PC-9 (cell line): ENCODE results near the gene LBHD2. TPM values are rescaled to one million over a fixed set of nuclear protein-coding genes. Genes with fewer than 3 reads are reported as not detected.

Source experiments
- BruUV-seq: library from RNA; stranded (reverse); fragments of 400-500 nt; replicated peaks from 2 replicates; lab custom pipeline; 2021; lab: Mats Ljungman, UMichigan
- CTCF ChIA-PET: fragments of 300-600 bp; sonication (Branson Sonifier 250); formaldehyde crosslinking; loops from one replicate; lab custom pipeline; 2022; ENCODE audit warnings: antibody characterized with exemption; lab: Charles Lee
- POLR2A ChIA-PET: fragments of 300-600 bp; sonication (Branson Sonifier 250); formaldehyde crosslinking; loops from one replicate; lab custom pipeline; 2022; ENCODE audit warnings: antibody characterized with exemption; ENCODE audit not compliant: unreplicated experiment; lab: Charles Lee
- DNase-seq, 2 experiments: peaks; one replicate each; pipeline versions ENCODE4 v3.0.0 to v3.0.0-alpha.2; 2015 to 2022; ENCODE audit warnings: mixed read lengths in 1 of 2
- H2AFZ ChIP-seq: fragments of 200-600 bp; sonication (generic); 2 replicates; pipeline ENCODE4 v1.8.1; 2017; ENCODE audit warnings: antibody characterized with exemption
- H3F3A ChIP-seq: fragments of 200-600 bp; sonication (generic); 2 replicates; pipeline ENCODE4 v1.8.1; 2017; ENCODE audit warnings: antibody characterized with exemption, mild to moderate bottlenecking, low read depth; ENCODE audit not compliant: insufficient read depth
- H3K27ac ChIP-seq: fragments of 200-600 bp; sonication (generic); 2 replicates; pipeline ENCODE4 v1.6.1; 2016; ENCODE audit warnings: mixed run types
- H3K27me3 ChIP-seq: fragments of 200-600 bp; sonication (generic); 2 replicates; pipeline ENCODE4 v1.6.1; 2016; ENCODE audit warnings: low read depth, mixed run types; ENCODE audit not compliant: insufficient read depth
- H3K36me3 ChIP-seq: fragments of 200-600 bp; sonication (generic); 2 replicates; pipeline ENCODE4 v1.6.1; 2016; ENCODE audit warnings: low read depth, mixed run types
- H3K4me1 ChIP-seq: fragments of 200-600 bp; sonication (generic); replicated peaks from 2 replicates; pipeline ENCODE4 v1.6.1; 2016; ENCODE audit warnings: mixed run types; ENCODE audit not compliant: insufficient read depth
- H3K4me2 ChIP-seq: fragments of 200-600 bp; sonication (generic); 2 replicates; pipeline ENCODE4 v1.6.1; 2017; ENCODE audit warnings: mixed run types
- H3K4me3 ChIP-seq: fragments of 200-600 bp; sonication (generic); 2 replicates; pipeline ENCODE4 v1.6.1; 2016; ENCODE audit warnings: mixed run types
- H3K79me2 ChIP-seq: fragments of 200-600 bp; sonication (generic); 2 replicates; pipeline ENCODE4 v1.6.1; 2017; ENCODE audit warnings: low read depth, mixed run types
- H3K9me2 ChIP-seq: fragments of 200-600 bp; sonication (generic); 2 replicates; pipeline ENCODE4 v1.8.1; 2017; ENCODE audit warnings: mild to moderate bottlenecking; ENCODE audit not compliant: insufficient read depth
- H3K9me3 ChIP-seq: fragments of 200-600 bp; sonication (generic); 2 replicates; pipeline ENCODE4 v1.8.1; 2016; ENCODE audit warnings: low read depth; ENCODE audit not compliant: insufficient read depth
- H4K20me1 ChIP-seq: fragments of 200-600 bp; sonication (generic); 2 replicates; pipeline ENCODE4 v1.8.1; 2017; ENCODE audit not compliant: insufficient read depth
- EZH2 ChIP-seq: fragments of 200-600 bp; sonication (generic); IDR thresholded peaks from 2 replicates; pipeline ENCODE4 v1.8.0; 2017; ENCODE audit warnings: antibody characterized with exemption, low read depth
- intact Hi-C: fragments of 100-400 bp; cut with micrococcal nuclease; formaldehyde crosslinking; loops from one replicate; pipeline ENCODE4 v1.10.0; 2022; ENCODE audit not compliant: unreplicated experiment
- total RNA-seq: library from RNA; stranded (reverse); gene quantifications from 2 replicates; pipeline ENCODE4 v1.2.3, GENCODE V29; 2021
- TF ChIP-seq, protein P1 (sequence below): fragments of 200-600 bp; sonication (generic); conservative IDR thresholded peaks from 2 replicates; pipeline ENCODE4 v1.6.1; 2017; ENCODE audit warnings: mixed run types, antibody characterized with exemption, mild to moderate bottlenecking, moderate library complexity

The LBHD2 gene
- total RNA-seq, 1 experiment from 2014 or later = 0.52 TPM

DNA sequence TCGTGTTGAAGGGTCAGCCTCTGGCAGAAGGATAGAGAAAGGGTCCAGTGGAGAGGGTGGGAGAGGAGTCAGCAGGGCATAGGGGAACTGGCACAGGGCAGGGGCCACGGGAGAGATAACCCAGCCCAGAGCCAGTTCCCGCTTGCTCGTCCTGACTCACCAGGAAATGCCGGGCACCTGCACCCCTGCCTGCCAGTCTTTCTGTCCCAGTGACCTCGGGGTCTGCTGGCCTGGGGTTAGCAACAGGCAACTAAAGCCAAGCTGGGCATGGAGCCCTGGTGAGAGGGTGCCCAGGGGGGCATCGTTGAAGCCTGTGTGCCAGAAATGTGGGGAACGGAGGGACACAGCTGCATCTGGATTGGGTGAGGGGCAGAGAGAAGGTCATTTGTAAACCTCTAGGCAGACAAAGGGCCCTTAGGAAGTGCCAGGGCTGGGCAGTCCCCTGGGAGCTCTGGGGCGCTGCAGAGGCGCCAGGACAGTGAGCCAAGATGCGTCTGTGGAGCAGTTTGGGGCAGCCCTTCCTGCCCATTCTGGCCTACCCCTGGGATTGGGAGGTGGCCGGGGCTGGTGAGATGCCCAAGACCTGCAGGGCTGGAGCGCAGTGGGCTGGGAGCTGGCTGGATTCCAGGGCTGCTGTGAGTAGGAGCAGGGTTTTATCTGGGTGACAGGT is 44.8 kb downstream of the LBHD2 start:
- intact Hi-C loops = loop anchor here (1.0 to 5.0 kb wide), 11 partner anchors 15 to 536 kb away; partner anchors contain the start of genes EIF5 and RCOR1
- Histone ChIP-seq H3K9me2 (no peaks in the 10 kb centered on the region), H3K9me3 (no peaks in the 10 kb centered on the region), H3K4me3 (peak overlapping the region; percentile 67), H2AFZ (no peak overlapping the region), H3K4me1 (peaks cover 80% of the 10 kb centered on the region), H3K79me2 (peaks cover 95% of the 10 kb centered on the region), H3F3A (peaks cover 87% of the 10 kb centered on the region), H3K27ac (peak overlapping the region; percentile 86), H3K36me3 (peaks cover 74% of the 10 kb centered on the region), H3K4me2 (peak overlapping the region; percentile 94), H3K27me3 (no peaks in the 10 kb centered on the region), H4K20me1 (peaks cover 40% of the 10 kb centered on the region)
- no peak for TF ChIP-seq EZH2
- TF ChIP-seq, protein P1, sequence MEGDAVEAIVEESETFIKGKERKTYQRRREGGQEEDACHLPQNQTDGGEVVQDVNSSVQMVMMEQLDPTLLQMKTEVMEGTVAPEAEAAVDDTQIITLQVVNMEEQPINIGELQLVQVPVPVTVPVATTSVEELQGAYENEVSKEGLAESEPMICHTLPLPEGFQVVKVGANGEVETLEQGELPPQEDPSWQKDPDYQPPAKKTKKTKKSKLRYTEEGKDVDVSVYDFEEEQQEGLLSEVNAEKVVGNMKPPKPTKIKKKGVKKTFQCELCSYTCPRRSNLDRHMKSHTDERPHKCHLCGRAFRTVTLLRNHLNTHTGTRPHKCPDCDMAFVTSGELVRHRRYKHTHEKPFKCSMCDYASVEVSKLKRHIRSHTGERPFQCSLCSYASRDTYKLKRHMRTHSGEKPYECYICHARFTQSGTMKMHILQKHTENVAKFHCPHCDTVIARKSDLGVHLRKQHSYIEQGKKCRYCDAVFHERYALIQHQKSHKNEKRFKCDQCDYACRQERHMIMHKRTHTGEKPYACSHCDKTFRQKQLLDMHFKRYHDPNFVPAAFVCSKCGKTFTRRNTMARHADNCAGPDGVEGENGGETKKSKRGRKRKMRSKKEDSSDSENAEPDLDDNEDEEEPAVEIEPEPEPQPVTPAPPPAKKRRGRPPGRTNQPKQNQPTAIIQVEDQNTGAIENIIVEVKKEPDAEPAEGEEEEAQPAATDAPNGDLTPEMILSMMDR = no peak
- BruUV-seq = no TSS peak
- ChIA-PET CTCF (interaction anchor here (0.6 to 5.3 kb wide), 9 partner anchors 12 to 412 kb away, joined by 3 to 43 read pairs (median 5); no protein-coding TSS in a partner anchor), POLR2A (interaction anchor here (0.6 to 2.1 kb wide), 7 partner anchors 15 to 1434 kb away, joined by 3 to 20 read pairs (median 8); partner anchors contain the start of gene EIF5)
- peak; percentile 96 to 97 for DNase-seq

DNA sequence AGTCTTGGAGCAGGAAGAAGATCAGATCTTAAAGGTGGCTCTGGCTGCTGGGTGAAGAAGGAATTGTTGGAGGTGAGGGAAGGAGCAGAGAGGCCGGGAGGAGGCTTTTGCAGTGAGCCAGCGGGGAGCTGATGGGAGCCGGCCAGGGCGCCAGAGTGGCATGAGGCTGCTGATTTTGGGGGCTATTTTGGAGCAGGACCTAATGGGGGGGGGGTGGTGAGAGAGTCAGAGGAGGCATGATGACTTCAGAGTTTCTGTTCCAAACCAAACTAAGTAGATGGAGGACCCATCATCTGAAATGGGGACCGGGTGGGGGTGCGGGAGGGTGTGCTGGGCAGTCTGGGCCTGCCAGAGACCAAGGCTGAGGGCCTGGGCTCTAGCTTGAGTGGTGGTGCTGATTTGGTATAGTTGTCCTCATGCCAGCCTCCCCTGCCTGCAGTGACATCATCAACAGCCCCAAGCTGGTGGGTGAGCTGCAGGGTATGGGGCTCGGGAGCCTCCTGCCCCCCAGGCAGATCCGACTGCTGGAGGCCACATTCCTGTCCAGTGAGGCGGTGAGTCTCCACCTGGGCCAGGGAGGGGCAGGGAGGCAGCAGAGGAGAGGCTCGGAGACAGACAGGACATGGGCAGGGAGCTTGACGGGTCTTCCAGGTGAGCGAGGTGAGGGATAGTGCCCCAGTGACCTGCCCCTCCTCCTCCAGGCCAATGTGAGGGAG is 45.4 kb downstream of the LBHD2 start:
- Histone ChIP-seq H3K9me3 (no peaks in the 10 kb centered on the region), H3K4me1 (peaks cover 87% of the 10 kb centered on the region), H3K4me3 (peak overlapping the region; percentile 67), H3K4me2 (peak overlapping the region; percentile 94), H3F3A (peaks cover 92% of the 10 kb centered on the region), H3K27me3 (no peaks in the 10 kb centered on the region), H3K9me2 (no peaks in the 10 kb centered on the region), H2AFZ (no peak overlapping the region), H4K20me1 (peaks cover 34% of the 10 kb centered on the region), H3K79me2 (peaks cover 92% of the 10 kb centered on the region), H3K27ac (peak overlapping the region; percentile 86), H3K36me3 (peaks cover 73% of the 10 kb centered on the region)
- DNase-seq = peak; percentile 98 to 99
- ChIA-PET POLR2A (interaction anchor here (0.6 to 2.1 kb wide), 9 partner anchors 15 to 1434 kb away, joined by 3 to 22 read pairs (median 8); partner anchors contain the start of gene EIF5), CTCF (interaction anchor here (0.6 to 1.9 kb wide), 8 partner anchors 11 to 162 kb away, joined by 3 to 18 read pairs (median 5); no protein-coding TSS in a partner anchor)
- TSS peak; percentile 31 for BruUV-seq
- TF ChIP-seq EZH2 = no peak
- TF ChIP-seq, protein P1 = no peak
- intact Hi-C loops = loop anchor here (1.0 to 5.0 kb wide), 9 partner anchors 14 to 537 kb away; partner anchors contain the start of genes EIF5 and RCOR1
